Measurements from ENCODE around the gene BANP.
"Not testable (repeated sequence)": the region's sequence is repeated elsewhere in the genome, so short reads cannot be mapped to it uniquely, and the experiment has no call there.

BANP gene

DNA sequence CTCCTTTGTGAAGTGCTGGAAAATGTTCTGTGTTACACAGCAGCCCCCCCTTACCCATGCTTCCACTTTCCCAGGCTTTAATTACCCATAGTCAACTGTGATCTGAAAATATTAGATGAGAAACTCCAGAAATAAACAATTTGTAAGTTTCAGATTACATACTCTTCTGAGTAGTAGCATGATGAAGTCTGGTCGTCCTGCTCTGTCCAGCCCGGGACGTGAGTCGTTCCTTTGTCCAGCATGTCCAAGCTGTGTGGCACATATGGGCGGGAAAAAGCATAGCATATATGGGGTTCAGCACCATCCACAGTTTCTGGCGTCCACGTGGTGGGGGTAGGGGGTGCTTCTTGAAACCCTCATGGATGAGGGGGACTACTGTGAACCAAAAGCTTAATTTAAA lies 83.5 kb downstream of the BANP start:
- DNase-seq, result no peak

DNA sequence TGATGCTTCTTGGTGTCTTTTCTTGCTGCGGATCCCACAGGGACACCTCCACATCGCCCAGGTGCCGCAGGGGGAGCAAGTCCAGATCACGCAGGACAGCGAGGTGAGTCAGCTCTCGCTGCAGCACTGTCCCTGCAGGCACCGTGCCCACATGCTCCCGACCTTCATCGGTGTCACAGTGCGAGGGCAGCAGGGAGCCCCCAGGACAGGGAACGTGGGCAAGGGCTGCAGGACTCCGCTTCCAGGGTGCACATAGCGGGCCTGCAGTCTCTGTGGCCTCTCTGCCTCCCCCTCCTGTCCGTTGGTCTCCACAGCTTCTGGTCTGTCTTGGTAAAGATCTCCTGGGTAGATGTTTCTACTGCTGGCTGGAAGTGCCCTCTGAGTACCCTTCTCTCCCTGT lies 84.1 kb downstream of the BANP start:
- DNase-seq, result no peak

DNA sequence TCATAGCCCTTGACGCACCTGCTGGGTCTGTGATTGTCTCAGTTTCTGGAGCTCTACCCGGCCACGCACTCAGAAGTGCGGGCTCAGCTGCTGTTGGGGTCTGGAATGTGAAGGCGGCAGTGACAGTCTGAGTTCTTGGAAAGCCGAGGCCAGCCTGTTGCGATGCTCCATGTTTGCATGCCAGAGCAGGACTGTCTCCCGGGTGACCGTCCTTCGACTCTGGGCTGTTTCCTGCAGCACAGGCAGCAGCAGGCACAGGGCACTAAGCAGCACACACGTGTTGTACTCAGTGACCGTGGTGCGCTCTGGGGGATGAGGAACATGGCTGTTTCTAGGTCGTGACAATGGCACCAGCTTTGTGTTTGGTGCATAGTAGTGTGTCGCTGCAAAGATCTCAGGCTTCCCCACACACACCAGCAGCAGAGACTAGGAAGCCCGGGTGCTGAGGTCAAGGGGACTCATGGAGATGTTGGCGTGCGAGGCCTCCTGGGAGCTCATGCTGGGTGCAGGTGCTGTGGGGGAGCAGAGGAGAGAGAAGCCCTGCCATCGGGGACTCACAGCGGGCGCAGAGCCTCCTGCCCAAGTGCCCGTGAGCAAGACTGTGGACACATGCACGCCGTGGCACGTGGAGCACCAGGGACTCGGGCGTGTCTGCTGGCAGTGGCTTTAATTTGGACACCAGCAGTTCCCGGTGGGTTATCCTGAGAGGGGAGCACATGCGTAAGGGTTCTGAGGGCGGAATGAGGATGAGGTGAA lies 84.8 kb downstream of the BANP start:
- DNase-seq, result not testable (repeated sequence)

DNA sequence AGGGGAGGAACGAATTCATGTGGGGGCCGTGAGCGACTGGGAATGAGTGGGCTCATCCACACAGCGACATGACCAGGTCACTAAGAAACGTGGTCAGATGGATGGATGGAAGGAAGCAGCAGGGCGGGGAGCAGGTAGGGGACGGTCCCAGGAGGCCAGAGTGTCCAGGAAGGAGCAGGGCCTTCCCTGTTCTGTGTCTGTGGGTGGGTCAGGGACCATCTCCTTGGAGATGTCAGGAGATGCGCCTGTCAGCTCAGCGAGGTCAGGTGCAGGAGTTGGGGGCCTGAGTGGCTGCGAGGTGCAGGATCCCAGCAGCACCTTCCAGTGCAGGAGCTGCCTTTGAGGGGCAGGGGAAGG lies 85.4 kb downstream of the BANP start:
- not testable (repeated sequence) for DNase-seq

DNA sequence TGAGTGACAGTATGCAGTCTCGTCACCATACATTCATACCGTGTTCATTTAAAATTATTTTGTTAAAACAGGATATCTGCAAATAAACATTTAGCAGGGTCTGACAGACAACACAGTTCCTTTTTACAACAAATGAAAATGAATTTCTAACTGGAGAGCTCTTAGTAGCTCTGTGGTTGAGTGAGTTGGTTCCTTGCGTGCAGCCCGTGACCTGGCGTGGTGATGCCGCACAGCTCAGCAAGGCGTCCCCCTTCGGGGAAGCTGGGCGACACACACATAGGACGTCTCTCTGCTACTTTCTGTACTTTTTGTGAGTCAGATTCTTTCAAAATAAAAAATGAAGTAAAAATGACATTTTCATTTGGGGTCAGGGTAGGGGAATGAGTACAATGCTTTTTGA lies 86.1 kb downstream of the BANP start:
- DNase-seq, result not testable (repeated sequence)

DNA sequence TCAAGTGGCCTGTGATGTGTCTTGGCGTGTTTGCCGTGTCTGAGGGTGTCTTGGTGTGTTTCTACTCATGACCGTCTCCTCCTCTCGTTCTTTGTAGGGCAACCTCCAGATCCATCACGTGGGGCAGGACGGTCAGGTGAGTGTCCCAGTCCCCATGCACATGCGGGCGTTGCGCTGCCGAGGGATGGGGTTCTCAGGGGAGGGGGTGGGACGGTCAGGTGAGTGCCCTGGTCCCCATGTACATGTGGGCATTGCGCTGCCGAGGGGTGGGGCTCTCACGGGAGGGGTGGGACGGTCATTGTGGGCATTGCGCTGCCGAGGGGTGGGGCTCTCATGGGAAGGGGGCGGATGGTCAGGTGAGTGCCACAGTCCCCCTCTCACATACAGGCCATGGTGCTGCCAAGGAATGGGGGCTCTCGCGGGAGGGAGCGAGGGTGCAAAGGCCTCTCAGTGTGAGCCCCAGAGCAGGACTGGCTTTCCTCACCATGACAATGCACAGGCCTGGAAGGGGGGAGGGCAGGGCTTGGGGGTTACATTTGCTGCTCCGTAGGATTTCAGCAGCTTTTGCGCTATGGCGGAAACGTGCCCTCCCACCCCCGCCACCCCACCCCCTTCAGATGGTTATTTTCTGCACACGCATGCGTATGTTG lies 86.8 kb downstream of the BANP start:
- DNase-seq, result not testable (repeated sequence)

DNA sequence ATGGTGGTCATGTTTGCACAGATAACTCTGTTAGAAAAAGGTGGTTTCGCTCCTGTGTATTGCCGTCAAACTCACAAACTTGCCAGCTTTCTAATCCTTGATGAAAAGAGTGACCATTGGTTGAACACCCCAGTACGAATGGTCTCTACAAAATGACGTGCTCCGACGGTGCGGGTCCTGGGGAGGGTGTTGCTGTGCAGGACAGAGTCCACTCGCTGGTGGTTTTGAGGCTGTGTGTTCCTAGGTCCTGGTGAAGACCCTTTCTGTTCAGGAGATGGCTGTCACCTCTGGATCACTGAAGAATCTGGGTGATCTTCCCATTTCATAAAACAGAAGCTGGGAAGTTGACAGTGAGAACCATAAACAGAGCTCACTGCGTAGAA lies 87.3 kb downstream of the BANP start:
- DNase-seq, result not testable (repeated sequence)

DNA sequence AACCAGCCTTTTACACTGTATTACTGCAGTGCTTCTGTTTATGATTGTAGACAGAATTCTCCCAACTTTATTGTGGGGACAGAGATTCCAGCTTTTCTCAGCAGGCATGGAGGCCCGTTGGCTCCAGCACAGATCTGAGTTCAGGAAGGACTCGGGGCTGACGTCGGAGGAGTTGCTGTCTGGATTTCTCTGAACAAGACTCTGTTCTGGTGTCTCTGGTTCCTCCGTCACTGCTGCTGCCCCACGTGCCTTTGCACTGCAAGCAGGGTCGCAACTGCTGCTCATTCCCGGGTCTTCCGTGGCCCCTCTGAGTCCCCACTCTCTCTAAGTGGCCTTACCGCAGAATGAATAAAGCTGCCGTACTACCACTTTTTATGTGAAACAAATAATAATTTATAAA lies 88.4 kb downstream of the BANP start:
- DNase-seq, result no peak

DNA sequence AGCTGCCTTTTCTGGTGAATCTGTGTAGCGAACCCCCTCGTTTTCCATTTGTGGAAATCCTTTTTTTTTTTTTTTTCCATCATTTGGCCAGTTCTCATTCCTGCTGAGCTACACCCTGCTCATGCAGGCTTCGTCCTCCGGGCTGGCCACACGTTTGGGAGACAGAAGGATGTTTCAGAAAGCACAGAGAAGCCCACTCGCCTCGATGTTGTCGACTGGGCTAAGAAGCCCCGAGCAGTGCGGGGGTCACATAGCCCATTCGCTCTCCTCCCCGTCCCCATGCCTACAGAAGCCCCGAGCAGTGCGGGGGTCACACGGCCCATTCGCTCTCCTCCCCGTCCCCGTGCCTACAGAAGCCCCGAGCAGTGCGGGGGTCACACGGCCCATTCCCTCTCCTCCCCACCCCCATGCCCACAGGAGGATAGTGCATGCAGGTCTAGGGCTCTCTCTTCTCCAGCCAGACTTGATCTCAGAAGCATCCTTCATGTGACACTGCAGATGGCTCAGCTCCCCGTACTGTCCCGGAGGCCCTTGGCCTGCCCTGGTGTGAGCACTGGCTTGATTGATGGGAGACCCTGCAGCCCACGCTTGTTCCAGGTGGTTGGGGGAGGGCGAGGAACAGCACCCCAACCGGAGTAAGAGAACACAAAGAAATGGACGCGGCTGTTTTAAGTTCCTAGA lies 89.1 kb downstream of the BANP start:
- DNase-seq, result not testable (repeated sequence)

DNA sequence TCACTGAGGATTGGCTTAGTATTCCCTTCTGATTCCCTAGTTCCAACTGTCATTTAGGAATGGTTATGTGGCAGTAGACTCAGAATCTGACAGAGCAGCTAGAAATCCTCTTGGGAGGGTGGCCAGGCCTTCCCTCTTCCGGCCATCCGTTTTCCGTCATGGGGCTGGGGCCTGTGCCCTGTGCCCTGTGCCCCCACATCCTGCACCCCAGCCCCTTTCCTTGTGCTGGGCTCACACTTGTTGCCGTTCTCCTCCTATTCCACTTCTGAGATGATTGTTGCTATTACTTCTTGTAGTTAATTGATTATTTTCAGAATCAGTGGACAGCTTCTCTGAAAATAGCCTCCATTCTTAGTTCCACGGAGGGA lies 89.6 kb downstream of the BANP start:
- not testable (repeated sequence) for DNase-seq

DNA sequence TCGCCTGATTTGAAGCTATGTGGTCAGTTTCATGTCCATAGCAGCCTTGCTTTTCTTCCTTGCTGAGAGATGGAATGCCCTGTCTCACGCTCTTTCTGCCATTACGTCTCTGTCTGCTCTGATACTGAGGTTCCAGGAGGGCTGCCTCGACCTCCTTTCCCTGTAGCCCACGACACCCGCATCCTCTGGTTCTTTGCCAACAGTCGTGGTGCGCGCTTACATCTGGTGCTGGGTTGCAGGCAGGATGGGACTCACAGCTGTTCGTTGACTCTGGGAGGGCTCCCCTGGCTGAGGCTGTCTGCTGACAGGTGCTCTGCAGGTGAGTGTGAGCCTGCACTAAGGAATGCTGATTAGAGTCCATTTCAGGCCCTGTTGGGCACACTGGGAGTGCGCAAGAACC lies 90.3 kb downstream of the BANP start:
- DNase-seq, result not testable (repeated sequence)

DNA sequence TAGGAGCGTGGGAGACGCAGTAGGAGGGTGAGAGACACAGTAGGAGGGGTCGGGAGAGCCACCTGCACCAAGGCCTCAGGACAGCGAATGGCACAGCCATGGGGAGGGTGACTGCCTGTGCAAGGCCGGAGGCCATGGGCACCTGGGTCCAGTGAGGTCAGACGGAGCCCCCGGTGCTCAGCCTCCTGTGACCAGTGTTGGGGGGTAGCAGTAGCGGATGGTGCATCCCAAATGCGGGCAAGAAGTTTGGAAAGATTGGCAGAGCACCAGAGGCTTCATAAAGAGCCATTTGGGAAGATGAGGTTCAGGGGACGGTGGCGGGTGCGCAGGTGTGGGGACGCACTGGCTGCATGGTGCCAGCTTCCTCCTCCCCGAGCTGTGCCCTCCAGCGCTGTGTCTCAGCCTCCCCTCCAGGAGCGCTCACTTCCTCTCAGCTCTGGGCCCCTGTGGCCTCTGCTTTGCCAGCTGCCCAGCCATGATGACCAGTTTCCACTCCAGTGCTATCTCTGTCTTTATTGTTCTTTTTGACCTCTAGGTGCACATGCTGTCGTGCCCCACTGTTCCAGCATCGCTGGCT lies 90.8 kb downstream of the BANP start:
- not testable (repeated sequence) for DNase-seq

DNA sequence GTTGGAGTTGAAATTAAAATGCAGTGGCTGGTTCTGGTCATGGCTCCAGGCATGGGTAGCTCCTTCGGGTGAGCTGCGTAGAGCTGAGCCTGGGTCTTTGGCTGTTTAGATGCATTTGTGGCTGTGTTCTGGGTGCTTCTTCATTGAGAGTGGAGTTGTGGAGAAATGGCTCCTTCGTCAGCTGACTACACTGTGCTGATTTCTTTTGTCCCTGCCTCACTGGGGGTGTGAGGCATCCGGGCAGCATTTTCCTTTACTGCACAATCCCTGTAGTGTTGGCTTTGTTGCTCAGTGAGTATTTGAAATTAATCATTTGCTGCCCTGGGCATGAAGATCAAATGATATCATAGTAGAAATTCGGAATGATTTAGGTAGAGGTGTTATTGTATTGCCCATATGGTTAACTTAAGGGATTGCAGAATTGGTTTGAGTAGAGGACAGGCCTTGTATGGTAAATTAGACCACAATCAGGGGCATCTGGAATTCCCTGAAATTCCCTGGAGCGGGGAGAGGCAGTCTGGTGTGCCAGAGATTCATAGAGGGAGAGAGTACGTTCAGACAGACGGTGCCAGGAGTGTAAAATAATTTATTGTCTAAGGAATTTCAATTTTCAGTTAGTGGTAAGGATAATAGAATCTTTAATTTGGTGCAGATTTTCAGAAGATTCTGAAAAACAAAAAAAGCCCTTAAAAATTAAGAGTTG lies 92.1 kb downstream of the BANP start:
- DNase-seq, result not testable (repeated sequence)

DNA sequence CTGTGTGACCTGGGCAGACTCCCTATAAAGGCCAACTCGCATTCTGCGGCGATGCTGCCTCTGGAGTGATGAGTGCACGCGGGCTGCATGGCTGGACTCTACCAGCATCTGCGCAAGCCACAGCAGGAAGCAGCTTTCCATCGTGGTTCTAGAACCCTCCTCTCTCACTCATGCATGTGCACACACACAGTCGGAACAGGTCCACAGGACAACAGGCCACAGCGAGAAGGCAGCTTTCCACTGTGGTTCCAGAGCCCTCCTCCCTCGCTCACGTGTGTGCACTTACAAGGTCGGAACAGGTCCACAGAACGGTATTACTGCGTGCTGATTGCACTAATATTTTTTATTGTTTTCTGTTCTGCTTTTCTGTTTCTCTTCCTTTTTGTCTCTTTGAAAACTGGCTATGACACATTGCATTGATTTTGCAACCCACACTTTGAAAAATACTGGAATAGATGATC lies 92.9 kb downstream of the BANP start:
- not testable (repeated sequence) for DNase-seq

DNA sequence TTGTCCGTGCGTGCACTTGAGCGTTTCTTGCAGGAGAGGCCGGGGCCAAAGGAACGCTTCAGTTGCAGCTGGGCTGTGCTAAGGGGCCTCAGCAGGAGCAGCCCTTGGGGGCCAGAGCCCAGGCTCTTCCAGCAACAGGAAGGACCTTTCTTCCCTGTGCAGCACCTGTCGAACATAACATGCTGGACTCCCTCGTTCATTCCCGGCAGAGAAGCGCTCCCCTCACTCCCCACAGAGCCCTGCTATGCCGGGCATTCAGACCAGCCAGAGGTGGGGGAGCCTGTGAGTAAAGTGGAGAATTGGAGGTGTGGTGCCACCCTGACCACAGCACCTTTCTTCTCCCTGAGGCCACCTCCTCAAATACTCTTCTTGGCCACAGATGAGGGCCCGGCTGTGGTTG lies 94.1 kb downstream of the BANP start:
- not testable (repeated sequence) for DNase-seq

DNA sequence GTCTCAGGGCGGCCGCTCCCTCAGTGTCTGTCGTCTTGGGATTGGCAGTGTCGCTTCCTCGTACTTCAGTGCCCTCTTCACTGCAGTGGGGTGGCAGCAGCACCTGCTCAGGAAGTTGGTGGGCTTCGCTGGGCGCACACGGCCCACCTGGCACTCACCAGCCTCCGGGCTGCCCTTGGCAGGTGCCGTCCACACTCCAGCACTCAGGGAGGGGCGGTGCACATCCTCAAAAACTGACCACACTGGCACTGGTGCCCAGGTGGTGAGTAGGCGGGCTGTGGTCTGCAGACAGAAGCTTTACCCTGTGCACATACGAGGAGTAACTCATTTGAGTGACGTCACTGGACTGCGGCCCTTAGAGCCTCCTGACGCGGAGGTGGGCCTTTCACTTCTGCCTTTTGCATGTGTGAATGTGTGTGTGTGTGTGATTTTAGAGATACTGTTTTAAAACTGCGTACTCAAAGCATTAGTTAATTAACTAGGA lies 94.6 kb downstream of the BANP start:
- DNase-seq, result no peak

DNA sequence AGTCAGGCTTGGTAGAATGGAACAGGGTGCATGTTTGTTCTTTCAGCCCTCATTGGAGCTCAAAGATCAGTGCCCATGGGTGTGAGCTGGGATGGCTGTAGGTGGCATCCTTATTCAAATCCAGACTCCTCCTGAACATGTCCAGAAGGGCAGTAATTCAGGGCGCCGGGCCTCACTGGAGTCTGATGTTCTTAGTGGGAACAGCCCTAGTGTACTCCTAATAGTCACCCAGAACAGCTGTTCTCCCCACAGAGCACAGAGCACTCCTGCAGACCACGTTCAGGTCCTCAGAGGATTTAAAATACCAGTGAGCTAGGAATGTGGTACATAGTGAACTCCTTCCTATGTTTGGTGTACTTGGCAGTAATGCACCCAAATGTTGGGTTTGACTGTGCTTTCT lies 96.2 kb downstream of the BANP start:
- DNase-seq, result no peak

DNA sequence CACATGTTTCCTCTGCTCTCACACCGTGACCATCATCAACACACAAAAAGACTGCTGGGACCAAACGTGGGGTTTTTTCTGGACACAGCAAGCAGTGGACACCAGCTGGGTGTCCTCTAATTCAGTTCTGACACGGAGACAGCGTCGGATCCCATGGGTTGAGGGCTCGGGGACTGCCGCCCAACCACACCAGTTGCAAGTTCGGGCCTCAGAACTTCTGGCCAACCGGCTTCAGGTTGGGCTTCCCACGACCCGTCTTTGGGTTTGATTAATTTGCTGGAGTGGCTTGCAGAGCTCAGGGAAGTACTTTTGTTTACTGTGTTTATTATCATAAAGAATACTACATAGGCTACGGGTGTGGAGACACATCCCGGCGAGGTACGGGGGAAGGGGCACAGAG lies 97.8 kb downstream of the BANP start:
- no peak for DNase-seq

DNA sequence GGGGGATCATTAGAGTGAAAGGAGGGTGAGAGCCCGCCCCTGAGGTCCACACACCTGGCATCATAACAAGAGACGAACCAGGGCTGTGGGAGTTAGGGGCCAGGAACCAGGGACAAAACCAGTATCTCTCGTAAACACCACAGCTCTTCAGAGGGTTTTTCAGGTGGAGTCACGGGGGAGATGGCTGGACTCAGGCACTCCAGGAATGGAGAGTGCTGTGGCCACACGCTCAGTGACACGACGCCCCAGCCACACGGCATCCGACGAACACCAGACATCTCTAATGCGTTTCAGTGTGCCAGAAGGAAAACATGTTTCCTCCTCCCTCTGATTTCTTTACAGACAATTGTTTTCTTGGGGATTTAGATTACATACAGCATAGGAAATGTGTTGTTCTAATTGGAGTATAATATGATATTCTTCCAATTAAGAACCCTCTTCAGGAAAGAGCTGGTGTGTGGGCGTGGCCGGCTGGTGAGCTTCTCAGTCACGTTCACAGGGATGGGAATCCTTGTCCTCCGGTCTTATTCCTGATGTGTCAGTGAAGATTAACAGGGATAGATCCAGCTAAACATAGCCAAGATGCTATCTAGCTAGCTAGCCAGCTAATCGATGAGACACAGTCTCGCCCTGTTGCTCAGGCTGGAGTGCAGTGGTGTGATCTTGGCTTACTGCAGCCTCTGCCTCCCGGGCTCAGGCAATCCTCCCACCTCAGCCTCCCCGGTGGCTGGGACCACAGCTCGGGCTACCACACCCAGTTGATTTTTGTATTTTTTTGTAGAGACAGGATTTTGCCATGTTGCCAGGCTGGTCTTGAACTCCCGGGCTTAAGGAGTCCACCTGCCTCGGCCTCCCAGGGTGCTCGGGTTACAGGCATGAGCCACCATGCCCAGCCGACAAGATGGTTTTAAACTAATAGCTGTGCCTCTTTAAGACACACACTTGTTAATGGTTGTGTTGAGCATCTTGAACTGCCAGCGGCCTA lies 98.6 kb downstream of the BANP start:
- DNase-seq, result no peak

DNA sequence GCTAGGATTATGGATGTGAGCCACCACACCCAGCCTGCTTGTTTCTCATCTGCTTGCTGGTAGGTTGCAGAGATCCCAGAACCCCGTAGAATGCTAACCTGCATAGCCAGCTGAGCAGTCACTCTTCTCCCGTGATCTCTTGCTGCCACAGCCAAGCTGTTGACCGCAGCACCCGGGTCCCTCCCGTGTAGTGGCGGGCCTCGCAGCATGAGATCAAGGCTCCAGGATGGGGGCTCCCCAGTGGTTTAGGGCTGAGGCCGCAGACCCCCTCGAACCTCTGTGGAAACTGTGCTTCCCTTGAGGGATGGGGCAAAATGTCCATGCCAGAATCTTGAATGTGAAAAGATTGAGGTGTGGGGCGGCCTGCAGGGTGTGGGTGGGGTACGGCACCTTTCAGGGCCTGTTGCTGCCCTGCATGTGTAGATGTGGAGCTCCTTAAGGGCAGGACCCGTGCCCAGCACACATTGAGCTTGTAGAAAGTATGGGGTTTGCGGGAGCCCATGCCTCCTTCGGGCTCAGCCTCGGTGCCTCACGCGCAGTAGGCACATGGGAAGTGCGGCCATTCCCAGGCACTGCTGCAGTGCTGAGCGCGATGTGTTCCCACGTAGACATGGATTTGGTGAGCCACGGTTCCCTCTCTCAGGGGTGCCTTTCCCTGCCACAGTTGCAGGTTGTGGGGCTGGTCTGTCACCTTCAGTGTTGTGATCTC lies 99.9 kb downstream of the BANP start:
- no peak for DNase-seq

DNA sequence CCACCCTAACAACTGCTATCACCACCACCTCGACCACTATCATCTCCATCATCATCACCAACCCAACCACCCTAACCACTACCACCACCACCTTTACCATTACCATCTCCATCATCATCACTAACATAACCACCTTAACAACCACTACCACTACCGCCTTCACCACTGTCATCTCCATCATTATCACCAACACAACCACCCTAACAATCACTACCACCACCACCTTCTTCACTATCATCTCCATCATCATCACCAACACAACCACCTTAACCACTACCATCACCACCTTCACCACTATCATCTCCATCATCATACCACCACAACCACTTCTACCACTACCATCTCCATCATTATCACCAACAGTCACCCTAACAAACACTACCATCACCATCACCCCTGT lies 101.4 kb downstream of the BANP start:
- no peak for DNase-seq

All from T1000 (cell line).